Right lobe of liver (tissue), 4 donors: ENCODE results near the gene SMC2.

Source experiments
- CTCF ChIP-seq, 4 donors: fragments of 200-600 bp in 3 of 4; fragments of 450-650 bp in 1 of 4; IDR thresholded peaks; one replicate each; pipeline versions ENCODE4 v1.5.1 to v1.8.0; 2016 to 2022; ENCODE audit warnings: antibody characterized with exemption in 4 of 4, mild to moderate bottlenecking in 2 of 4
- POLR2A ChIP-seq: fragments of 450-650 bp; IDR thresholded peaks from one replicate; pipeline ENCODE4 v1.6.1; 2017; ENCODE audit warnings: antibody characterized with exemption, mild to moderate bottlenecking
- donor health status: DM: no; HTN: no; CAD: no.
- donor health status: DM: no; HTN: no; CAD: no.
- donor health status: DM: no; HTN: yes; CAD: no.

DNA sequence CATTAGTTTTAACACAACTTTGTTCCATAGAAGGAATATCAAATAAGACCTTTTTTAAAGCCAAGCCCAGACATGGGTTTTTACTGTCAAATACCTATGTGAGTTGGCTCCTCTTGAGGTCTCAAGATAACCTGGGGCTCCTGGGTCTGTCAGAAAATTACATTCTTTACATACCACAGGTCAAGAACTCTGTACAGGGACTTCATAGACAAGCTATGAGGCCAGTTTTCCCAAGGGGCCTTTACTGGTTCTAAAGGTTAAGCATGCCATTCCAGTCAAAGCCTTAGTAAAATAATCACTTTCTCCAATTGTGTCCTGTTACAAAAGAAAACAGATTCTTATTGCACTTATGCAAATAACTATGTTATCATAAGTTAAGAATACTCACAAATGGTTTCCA is 15.5 kb upstream of the SMC2 start:
- no peak for TF ChIP-seq CTCF (IDR thresholded peaks at IDR 0.05)
- no peak for TF ChIP-seq POLR2A
